Measurements from ENCODE around the gene MACROD2. TPM values are rescaled to one million over a fixed set of nuclear protein-coding genes. Genes with fewer than 3 reads are reported as not detected.

MACROD2 gene
- total RNA-seq, 1 experiment from 2014 or later, result 3.7 TPM

DNA sequence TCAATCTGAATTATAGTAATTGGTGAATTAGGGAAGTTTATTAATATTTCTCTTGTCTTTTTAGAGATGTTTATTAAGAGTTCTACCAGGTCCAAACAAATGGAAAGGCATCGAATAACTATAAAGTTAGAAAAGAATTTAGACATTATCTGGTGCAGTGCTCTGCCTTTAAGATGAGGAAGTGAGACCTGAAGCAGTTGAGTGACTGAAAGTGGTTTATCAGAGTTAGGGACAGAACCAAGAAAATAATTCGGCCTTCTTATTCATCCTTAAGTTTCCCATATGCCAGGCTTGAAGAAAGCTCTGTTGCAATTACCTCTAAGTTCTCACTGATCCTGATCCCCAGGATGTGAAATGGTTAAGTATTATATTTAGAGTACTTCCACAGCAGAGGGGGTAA is 436.3 kb downstream of the MACROD2 start:
- H2AFZ ChIP-seq (ENCODE audit: low read depth, low read length, poor library complexity, severe bottlenecking), result no peak overlapping the region
- ATAC-seq (no peak), DNase-seq (ENCODE audit: low read depth, low spot score) (no peak)
- H3K4me2 ChIP-seq (ENCODE audit: low read length), result no peak overlapping the region
- H3K9ac ChIP-seq (ENCODE audit: low read length), result no peak overlapping the region
- H3K9me3 ChIP-seq (ENCODE audit: control insufficient read depth in 1 of 2, insufficient read depth in 1 of 2, low read depth in 1 of 2, low read length in 2 of 2), result no peaks in the 10 kb centered on the region
- TF ChIP-seq RAD21 (IDR thresholded peaks at IDR 0.05; ENCODE audit: low read depth) (no peak), EZH2phosphoT487 (IDR thresholded peaks at IDR 0.05; ENCODE audit: borderline replicate concordance) (no peak), SP1 (IDR thresholded peaks at IDR 0.05; ENCODE audit: low read depth) (no peak), CBX3 (IDR thresholded peaks at IDR 0.05; ENCODE audit: low read depth) (no peak)
- TF ChIP-seq, protein P1, sequence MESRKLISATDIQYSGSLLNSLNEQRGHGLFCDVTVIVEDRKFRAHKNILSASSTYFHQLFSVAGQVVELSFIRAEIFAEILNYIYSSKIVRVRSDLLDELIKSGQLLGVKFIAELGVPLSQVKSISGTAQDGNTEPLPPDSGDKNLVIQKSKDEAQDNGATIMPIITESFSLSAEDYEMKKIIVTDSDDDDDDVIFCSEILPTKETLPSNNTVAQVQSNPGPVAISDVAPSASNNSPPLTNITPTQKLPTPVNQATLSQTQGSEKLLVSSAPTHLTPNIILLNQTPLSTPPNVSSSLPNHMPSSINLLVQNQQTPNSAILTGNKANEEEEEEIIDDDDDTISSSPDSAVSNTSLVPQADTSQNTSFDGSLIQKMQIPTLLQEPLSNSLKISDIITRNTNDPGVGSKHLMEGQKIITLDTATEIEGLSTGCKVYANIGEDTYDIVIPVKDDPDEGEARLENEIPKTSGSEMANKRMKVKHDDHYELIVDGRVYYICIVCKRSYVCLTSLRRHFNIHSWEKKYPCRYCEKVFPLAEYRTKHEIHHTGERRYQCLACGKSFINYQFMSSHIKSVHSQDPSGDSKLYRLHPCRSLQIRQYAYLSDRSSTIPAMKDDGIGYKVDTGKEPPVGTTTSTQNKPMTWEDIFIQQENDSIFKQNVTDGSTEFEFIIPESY (IDR thresholded peaks at IDR 0.05; ENCODE audit: extremely low read depth, insufficient replicate concordance, low read length), result no peak
- H3K9me2 ChIP-seq (ENCODE audit: insufficient read depth), result no peaks in the 10 kb centered on the region
- POLR2A ChIA-PET, result no interaction called here
- H3K4me3 ChIP-seq (replicated peaks in 1 of 2; ENCODE audit: low read depth in 1 of 2, low read length in 2 of 2), result no peak overlapping the region
- no peaks in the 10 kb centered on the region for H3K79me2 ChIP-seq (ENCODE audit: insufficient read depth, low read length)
- BruUV-seq (replicated peaks), result no TSS peak
- intact Hi-C loops (cut with micrococcal nuclease), result no loop called here
- no peaks in the 10 kb centered on the region for H3K4me1 ChIP-seq (ENCODE audit: control insufficient read depth in 1 of 2, insufficient read depth in 2 of 2, low read length in 2 of 2)
- H4K20me1 ChIP-seq (ENCODE audit: insufficient read depth), result no peaks in the 10 kb centered on the region
- CTCF ChIA-PET, result no interaction called here
- no peaks in the 10 kb centered on the region for H3K36me3 ChIP-seq (ENCODE audit: control insufficient read depth in 1 of 2, insufficient read depth in 2 of 2, low read length in 2 of 2)
- RAD21 ChIA-PET (ENCODE audit: low non-redundant PET in 1 of 2, low total read pairs in 2 of 2, uncharacterized antibody in 2 of 2, unreplicated experiment in 2 of 2), result no interaction called here
- no peaks in the 10 kb centered on the region for H3K27me3 ChIP-seq (ENCODE audit: insufficient read depth, low read length)
- H3K27ac ChIP-seq (ENCODE audit: low read depth, low read length), result no peak overlapping the region

DNA sequence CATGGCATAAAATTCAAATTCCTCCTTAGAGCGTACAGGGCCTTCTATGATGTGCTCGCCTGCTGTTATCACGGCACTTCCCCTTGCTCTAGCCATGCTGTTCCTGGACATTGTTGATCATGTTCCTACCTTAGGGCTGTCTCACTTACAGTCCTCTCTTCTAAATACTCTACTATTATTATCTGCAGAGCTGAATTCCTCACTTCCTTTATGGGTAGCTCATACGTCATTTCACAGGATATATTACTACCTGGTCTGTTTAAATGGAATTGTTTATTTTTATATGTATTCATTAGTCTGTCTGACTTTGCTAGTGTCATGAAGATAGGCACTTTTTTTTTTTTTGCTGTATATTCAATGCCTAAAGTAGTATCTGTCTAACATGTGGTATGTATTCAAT is 436.8 kb downstream of the MACROD2 start:
- ATAC-seq (no peak), DNase-seq (ENCODE audit: low read depth, low spot score) (no peak)
- ChIA-PET POLR2A (no interaction called here), CTCF (no interaction called here), RAD21 (ENCODE audit: low non-redundant PET in 1 of 2, low total read pairs in 2 of 2, uncharacterized antibody in 2 of 2, unreplicated experiment in 2 of 2) (no interaction called here)
- intact Hi-C loops (cut with micrococcal nuclease), result no loop called here
- H3K36me3 ChIP-seq (ENCODE audit: control insufficient read depth in 1 of 2, insufficient read depth in 2 of 2, low read length in 2 of 2), result no peaks in the 10 kb centered on the region
- H3K4me2 ChIP-seq (ENCODE audit: low read length), result no peak overlapping the region
- H3K27me3 ChIP-seq (ENCODE audit: insufficient read depth, low read length), result no peaks in the 10 kb centered on the region
- no peaks in the 10 kb centered on the region for H3K4me1 ChIP-seq (ENCODE audit: control insufficient read depth in 1 of 2, insufficient read depth in 2 of 2, low read length in 2 of 2)
- no peaks in the 10 kb centered on the region for H3K9me2 ChIP-seq (ENCODE audit: insufficient read depth)
- no peaks in the 10 kb centered on the region for H4K20me1 ChIP-seq (ENCODE audit: insufficient read depth)
- H3K9ac ChIP-seq (ENCODE audit: low read length), result no peak overlapping the region
- H3K4me3 ChIP-seq (replicated peaks in 1 of 2; ENCODE audit: low read depth in 1 of 2, low read length in 2 of 2), result no peak overlapping the region
- no peaks in the 10 kb centered on the region for H3K9me3 ChIP-seq (ENCODE audit: control insufficient read depth in 1 of 2, insufficient read depth in 1 of 2, low read depth in 1 of 2, low read length in 2 of 2)
- no TSS peak for BruUV-seq (replicated peaks)
- no peaks in the 10 kb centered on the region for H3K79me2 ChIP-seq (ENCODE audit: insufficient read depth, low read length)
- no peak overlapping the region for H2AFZ ChIP-seq (ENCODE audit: low read depth, low read length, poor library complexity, severe bottlenecking)
- no peak overlapping the region for H3K27ac ChIP-seq (ENCODE audit: low read depth, low read length)
- TF ChIP-seq POLR2AphosphoS5 (IDR thresholded peaks at IDR 0.05; ENCODE audit: low read depth, low read length) (no peak), ZNF274 (IDR thresholded peaks at IDR 0.05; ENCODE audit: low read depth, low read length) (no peak), SIN3A (IDR thresholded peaks at IDR 0.05; ENCODE audit: low read depth) (no peak)
- TF ChIP-seq, protein P2, sequence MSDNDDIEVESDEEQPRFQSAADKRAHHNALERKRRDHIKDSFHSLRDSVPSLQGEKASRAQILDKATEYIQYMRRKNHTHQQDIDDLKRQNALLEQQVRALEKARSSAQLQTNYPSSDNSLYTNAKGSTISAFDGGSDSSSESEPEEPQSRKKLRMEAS (IDR thresholded peaks at IDR 0.05), result no peak

Measured in HCT116 (cell line).